Mesenteric fat pad (tissue), 1 donor: ENCODE results near the gene HAUS8. TPM values are rescaled to one million over a fixed set of nuclear protein-coding genes. Genes with fewer than 3 reads are reported as not detected.
"Not testable (repeated sequence)": the region's sequence is repeated elsewhere in the genome, so short reads cannot be mapped to it uniquely, and the experiment has no call there.

ENCODE experiments used
- DNase-seq: peaks from one replicate; pipeline ENCODE4 v3.0.0-alpha.2; 2020; ENCODE audit warnings: low spot score
- long read RNA-seq: library from polyadenylated mRNA; unstranded; transcript quantifications from one replicate; pipeline ENCODE4 v2.0.0, GENCODE V29; 2020
- total RNA-seq: library from RNA; stranded (reverse); fragmentation: NEBNext Ultra II Directional; extraction: Animal tissue kit (Norgen Biotek cat#: 25700); gene quantifications from one replicate; pipeline ENCODE4 v1.2.1, GENCODE V29; 2021
- donor health status: DM: yes; HTN: yes; CAD: no.

HAUS8 gene, protein sequence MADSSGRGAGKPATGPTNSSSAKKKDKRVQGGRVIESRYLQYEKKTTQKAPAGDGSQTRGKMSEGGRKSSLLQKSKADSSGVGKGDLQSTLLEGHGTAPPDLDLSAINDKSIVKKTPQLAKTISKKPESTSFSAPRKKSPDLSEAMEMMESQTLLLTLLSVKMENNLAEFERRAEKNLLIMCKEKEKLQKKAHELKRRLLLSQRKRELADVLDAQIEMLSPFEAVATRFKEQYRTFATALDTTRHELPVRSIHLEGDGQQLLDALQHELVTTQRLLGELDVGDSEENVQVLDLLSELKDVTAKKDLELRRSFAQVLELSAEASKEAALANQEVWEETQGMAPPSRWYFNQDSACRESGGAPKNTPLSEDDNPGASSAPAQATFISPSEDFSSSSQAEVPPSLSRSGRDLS
- 7.2 TPM for total RNA-seq
- long read RNA-seq, transcript HAUS8-202 (11 exons, 1,545 nt): minor isoform, 6 of 27 reads
- long read RNA-seq, transcript HAUS8-201 (11 exons, 1,568 nt): major isoform, 16 of 27 reads
- long read RNA-seq, partial matches to known transcripts: 4 of 27 reads
- long read RNA-seq, other reads (novel, unspliced or antisense): 0 of 27 reads

DNA sequence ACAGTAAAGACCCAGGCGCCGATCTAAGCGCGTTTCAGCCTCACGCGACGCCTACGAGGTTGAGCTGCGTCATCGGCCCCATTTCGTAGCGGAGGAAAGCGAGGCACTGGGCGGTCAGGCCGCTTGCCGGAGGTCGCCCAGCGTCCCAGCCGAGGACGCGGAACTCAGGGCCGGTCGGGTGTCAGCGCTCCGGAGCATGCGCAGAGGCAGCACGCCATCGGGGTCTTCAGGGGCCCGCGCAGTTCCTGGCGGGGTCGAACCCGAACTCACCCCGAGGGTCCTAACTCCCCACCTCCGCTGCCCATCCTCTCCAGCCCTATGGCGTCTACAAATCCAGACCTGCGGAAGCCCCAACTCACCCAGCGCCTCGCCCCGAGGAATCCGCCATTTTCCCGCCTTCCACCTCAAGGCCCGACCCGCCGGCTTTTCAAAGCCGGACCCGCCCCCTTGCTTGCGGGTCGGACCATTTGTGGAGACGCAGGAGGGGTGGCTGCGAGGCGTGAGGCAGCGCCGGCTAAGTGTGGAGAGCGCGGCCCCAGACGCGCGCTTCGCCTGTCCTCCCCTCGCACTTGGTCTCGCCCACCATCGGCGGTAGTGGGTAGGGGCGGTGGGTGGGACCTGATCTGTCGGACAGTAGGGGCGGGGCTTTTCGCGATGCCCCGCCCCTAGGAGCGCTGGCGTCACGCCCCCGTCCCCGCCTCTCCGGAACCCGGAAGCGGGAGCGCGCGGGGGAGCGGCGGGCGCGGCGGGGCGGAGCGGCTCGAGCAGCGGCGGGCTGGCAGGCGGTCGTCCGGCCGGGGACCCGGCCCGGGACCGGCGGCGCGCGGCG is at the start of gene HAUS8, which contains the start of gene MYO9B:
Gene HAUS8 (minus strand): TSS at position 418 of the 829 bp plus-strand sequence. CDS start 30 bp downstream, at position 388.
Gene MYO9B (plus strand): TSS at position 743 of the 829 bp plus-strand sequence. CDS start 25,941 bp downstream, outside the sequence.
- DNase-seq: peak; percentile 99

DNA sequence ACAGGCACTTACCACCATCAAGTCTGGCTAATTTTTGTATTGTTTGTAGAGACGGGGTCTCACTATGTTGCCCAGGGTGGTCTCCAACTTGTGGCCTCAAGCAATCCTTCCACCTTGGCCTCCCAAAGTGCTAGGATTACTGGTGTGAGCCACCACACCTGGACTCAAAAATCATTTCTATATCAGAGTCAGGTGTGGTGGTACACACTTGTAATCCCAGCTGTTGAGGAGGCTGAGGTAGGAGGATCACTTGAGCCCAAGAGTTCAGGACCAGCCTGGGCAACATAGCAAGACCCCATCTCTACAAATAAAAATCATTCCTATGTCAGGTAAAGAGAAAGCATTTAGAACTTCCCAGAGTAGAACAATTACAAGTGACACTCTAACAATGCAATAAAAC is 48.8 kb upstream of the HAUS8 start:
- no peak for DNase-seq

DNA sequence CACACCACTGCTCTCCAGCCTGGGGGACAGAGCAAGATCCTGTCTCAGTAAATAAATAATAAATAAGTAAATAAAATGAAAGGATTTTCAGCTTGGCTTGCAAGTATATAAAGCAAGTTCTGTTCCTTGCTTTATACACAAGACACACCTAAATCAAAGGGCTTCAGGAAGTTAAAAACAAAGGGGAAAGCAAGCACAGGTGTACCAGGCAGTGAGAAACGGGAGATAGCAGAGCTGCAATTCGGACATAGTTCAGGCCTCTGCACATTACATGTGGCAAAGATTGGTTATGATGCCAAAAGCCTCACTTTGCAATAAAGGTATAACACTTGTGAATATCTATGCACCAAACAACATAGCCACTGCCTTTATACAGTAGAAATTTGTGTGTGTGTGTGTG is 47.8 kb upstream of the HAUS8 start:
- no peak for DNase-seq

DNA sequence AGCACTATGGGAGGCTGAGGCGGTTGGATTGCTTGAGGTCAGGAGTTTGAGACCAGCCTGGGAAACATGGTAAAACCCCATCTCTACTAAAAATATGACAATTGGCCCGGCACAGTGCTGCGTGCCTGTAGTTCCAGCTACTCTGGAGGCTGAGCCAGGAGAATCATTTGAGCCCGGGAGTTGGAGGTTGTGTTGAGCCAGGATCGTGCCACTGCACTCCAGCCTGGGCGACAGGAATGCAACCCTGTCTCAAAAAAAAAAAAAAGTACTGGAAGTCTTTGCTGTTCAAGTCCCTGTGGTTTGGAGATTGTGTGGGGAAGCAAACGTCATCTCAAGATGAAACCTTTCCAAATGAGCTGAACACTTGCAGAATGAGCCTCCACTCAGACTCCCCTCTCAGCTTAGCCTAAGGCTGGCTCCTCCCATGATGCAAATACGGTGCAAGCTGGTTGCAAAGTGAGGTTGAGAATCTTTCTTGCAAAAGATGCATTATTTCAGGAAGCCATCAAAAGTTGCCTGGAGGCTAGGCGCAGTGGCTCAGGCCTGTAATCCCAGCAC is 46.6 kb upstream of the HAUS8 start:
- DNase-seq: no peak

DNA sequence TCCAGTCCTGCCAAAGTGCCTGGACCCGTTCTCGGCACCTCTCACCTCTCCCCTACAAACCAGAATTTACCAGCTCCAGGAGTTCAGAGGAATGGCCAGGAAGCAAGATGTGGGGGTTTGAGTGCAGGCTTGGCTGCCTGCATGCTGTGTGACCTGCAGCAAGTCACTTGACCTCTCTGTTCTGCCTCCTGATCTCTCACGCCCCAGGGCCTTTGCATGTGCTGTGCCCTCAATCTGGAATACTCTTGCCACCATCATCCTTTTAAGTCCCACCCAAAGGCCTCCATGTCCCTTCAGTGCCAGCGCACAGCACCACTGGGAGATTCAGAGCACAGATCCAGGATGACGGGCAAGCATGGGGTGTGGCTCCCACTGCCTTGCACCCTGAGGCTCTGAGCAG is 43.7 kb upstream of the HAUS8 start:
- no peak for DNase-seq

DNA sequence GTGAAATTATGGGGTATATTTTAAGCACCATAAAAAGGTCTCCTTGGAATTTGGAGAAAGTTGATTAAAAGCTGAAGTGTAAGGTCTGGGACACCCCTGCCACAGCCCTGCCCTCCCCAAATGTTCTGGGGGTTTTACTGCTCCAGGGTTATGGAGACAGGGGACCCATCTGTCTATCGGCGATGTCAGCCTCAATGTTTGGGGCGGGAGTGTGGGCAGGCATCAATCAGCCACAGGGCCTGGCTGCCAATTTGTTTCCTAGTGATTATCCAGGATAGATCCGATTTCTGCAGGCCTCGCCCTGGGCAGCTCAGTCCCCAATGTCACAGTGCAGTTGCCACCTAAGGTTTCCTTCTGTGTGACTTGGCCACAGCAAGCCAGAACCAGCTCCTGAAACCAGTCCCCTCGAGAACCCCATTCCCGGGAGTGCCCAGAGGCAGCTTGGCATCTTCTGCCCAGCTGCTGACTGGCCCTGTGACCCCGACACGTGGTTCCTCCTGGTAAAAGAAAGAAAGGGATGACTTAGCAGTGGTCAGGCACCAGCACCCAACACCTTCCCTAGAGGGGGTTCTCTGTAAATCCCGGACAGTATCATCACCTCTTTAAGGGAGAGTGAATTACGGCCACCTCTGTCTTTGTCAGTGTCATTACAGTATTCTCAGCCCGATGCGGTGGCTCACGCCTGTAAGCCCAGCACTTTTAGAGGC is 41.9 kb upstream of the HAUS8 start:
- no peak for DNase-seq

DNA sequence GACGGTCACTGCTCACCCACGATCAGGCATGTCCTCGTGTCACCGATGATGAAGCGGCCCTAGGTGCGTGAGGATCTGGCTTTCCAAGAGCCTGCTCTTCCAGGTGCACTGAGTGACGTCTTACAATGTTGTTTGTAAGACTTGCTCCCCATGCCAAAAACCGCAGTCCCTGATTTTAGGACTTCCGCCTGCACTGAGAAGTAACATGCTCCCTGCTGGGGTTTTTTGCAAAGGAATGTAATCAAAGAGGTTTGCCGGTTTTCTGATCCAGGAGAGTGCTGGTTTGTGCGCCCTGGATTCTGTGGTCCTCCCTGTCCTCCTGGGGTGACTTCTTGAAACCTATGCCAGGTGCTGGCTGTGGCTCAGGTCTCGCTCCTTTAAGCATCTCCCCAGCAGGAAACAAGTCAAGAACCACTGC is 39.2 kb upstream of the HAUS8 start:
- DNase-seq: no peak

DNA sequence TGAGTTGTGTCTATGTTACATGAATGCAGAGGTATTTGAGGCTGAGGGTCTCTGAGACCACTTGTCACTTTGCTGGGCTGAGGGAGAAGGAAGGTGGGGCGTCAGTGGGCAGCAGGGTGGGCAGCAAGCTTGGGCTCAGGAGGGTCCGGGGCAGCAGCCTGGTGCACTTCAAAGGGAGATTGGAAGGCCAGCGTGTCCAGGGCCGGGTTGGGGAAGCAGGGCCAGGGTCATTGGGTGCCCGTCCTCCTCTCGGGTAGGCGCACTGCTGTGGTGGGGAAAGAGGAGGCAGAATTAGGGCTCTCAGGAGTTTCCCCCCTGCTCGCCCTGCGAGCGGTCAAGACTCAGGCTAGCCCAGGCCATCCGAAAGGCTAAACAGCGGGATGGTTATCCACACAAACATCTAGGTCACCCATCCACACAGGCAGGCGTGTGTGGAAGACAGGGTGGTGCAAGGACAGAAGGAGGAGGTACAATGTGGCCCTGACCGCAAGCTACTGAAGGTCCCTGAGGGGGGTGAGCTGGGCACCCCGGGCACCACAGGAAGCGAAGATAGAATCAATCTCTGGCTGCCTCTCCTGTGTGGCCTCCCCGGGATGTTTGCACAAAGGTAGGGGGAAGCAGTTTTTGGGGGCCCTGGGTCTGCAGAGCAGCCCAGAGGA is 38.0 kb upstream of the HAUS8 start:
- DNase-seq: no peak

DNA sequence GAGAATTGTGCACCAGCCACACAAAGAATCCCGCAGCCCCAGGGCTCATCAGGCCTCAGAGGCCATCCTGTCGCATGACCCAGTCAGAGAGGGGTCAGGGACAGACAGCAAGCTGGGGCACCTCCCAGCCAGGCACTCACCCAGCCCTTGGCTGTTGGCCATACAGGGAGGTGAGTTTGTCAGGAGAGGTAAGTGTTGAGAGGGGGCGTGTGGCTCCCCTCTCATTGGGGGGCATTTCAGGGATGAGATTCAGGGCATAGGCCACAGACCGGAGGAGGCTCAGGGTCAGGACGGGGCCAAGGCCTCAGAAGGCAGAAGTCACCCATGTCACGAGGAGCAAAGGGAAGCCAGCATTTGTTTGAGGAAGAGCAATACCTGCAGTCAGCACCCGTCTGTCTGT is 37.4 kb upstream of the HAUS8 start:
- DNase-seq: no peak

DNA sequence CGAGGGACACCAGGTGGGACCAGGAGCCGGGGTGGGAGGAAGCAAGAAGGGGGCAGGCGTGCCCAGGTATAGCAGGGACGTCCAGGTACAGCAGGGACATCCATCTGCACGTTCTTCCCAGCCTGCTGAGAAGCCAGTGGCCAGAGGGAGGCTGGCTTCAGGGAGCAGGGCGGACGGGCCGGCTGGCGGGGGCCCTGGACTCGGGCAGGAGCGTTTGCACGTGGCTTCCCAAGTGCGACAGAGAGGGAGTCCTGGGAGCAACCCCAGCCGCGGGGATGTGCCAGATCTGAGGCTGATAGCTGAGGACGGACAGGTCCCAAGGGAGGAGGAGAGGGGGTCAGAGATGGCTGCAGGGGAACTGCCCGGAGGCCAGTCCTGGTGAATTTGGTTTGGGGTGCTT is 37.0 kb upstream of the HAUS8 start:
- no peak for DNase-seq

DNA sequence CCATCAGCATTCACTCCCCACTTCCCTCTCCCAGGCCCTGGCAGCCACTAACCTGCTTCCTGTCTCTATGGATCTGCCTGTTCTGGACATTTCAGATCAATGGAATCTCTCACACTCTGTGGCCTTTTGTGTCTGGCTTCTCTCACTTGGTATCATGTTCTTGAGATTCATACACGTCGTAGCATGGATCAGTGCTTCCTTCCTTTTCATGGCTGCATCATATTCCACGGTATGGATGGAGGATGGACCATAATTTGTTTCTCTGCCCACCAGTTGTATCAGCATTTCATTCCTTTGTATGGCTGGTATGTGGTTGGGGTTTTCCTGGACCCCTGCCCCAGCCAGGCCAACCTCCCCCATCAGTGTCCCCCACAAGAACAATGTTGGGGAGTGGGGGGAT is 36.5 kb upstream of the HAUS8 start:
- DNase-seq: no peak

DNA sequence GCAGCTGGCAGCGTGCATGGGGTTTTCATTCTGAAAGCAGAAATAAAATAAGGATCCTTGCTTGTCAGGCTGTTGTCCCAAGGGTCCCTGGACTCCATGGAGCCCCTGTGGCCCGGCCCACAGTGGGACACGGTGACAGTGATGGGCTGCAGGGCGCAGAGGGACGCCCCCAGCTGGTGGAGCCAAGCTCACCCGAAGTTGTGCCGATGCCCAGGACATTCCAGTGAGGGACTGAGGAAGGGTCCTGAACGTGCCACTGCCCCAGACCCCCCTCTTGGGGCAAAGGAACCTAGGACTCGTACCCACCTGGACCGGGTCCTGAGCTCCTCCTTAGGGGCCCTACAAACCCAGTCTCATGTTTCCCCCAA is 35.3 kb upstream of the HAUS8 start:
- DNase-seq: no peak

DNA sequence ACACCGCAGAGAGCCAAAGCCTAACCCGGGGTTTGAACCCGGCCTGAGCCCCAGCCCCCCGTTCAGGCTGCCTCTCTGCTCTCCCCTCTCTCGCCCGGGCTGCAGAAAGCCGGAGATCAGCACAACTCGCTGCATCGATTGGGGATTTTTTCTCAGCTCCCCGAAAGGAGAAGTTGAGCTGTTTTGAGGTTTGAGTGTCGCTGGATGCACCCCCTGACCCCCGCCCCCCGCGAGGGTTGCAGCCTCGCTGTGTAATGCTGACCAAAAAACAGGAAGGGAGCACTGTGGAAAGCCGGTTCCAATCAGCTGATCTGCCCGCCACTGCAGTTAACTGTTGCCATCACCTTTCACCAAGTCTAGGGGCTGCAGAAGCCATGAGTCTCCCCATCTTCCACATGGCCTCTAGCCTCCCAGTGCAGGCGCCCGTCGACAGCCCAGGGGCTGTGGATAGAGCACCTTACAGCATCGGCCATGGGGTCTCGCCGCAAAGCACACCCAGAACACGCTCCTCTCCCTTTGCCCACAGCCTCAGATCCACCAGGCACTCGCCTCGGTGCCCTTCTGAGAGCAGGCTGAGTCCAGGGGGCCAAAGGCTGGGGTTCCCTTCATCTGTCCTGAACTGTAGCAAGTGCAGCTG is 34.8 kb upstream of the HAUS8 start:
- DNase-seq: no peak

DNA sequence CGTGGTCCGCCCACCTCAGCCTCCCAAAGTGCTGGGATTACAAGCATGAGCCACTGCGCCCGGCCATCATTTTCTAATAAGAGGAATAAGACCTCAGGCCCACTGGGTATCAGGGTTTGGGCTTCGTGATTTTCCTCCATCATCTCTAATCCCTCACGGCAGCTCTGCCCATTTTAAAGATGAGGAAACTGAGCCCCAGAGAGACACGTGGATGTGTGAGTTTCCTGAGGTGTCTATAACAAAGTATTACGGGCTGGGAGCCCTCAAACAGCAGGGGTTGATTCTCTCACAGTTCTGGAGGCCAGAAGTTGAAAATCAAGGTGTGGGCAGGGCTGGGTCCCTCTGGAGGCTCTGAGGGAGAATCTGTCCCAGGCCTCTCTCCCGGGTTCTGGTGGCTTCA is 34.0 kb upstream of the HAUS8 start:
- DNase-seq: no peak

DNA sequence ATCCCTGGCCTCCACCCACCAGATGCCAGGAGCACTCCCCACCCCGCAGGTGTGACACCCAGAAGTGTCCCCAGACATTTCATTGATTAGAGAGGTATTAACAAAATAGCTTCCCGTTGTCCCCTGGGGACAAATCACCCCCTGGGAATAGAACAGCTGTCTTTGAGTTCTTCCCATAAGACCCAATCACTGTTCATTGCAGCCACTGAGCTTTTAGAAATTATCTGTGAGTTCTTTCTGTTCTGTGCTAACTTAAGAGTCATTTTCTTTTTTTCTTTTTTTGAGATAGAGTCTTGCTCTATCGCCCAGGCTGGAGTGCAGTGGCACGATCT is 33.2 kb upstream of the HAUS8 start:
- DNase-seq: no peak

DNA sequence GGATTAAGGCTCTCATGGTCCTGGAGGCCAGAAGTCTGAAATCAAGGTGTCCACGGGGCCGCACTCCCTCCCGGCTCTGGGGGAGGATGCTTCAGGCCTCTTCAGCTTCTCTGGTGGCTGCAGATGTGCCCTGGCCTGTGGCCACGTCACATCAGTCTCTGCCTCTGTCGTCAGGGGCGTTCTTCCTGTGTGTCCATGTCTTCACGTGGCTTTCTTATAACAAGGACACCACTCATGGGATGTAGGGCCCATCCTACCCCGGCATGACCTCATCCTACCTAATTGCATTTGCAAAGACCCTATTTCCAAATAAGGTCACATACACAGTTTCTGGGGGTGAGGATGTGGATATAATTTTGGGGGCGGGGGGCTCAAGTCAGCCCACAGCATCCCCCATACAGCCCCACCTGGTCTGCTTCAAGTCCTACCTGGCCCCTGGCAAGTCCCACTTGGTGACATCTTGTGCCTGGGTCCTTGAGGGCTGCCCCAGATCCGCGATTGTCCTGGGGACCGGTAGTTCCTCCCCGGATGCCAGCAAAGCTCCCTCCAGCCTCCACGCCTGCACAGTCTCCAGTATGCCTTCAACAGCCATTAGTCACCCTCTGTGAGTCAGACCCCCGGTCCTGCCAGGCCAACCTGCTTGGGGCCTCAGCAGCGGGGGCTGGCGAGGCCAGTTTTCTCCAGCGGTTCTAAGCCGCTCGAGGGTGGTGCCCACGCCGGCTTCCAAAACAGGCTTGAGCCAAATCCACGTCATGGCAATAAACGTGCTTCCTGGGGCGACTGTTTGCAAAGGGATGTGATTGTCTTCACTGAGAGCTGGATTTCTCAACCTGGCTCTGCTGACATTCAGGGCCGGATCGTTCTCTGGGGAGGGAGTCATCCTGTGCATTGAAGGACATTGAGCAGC is 32.5 kb upstream of the HAUS8 start:
- DNase-seq: peak; percentile 95

DNA sequence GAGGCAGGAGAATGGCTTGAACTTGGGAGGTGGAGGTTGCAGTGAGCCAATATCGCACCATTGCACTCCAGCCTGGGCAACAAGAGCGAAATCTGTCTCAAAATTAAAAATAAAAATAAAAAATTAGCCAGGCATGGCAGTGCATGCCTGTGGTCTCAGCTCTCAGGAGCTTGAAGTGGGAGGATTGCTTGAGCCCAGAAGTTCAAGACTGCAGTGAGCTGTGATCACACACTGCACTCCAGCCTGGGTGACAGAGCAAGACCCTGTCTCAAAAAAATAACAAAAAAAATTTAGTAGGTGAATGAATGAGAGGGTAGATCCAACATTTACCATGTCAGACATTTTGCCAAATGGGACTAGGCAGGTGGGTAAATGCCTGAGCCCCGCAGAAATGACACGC is 31.7 kb upstream of the HAUS8 start:
- DNase-seq: not testable (repeated sequence)

DNA sequence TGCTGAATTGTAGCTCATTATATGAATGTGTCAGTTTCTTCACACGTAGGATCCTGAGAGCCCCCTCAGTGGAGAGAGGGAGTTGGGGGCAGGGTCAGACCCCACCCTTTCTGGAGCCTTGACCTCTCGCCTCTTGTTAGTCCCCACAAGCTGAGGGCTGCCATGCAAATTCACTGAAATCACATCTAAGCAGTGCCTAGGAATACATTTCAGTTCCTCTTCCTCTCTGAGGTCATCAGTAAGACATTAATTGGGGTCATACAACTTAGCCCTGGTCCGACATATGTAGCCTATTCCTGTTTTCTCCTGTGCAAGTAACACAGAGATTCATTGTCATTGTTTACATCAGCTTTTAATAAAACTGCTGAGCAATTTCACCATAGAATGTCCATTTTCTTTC is 30.3 kb upstream of the HAUS8 start:
- no peak for DNase-seq

DNA sequence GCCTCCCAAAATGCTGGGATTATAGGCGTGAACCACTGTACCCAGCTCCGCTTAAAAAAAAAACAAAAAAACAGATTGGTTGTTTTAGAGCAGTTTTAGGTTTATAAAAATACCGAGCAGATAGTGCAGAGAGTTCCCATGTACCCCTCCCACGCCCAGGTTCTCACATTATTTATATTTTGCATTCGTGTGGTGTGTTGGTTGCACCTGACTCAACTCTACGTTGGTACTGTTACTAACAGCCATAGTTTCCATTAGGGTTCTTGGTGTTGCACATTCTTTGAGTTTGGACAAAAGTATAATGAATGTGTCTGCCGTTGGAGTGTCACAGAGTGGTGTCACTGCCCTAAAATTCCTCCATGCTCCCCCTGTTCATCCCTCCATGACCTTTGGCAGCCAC is 29.4 kb upstream of the HAUS8 start:
- DNase-seq: no peak
